ENCODE measurements around the gene NFE2L2. TPM values are rescaled to one million over a fixed set of nuclear protein-coding genes. Genes with fewer than 3 reads are reported as not detected.
"Not testable (repeated sequence)": the region's sequence is repeated elsewhere in the genome, so short reads cannot be mapped to it uniquely, and the experiment has no call there.

Gene NFE2L2
- total RNA-seq, 1 donor from 2014 or later = 51.4 TPM

DNA sequence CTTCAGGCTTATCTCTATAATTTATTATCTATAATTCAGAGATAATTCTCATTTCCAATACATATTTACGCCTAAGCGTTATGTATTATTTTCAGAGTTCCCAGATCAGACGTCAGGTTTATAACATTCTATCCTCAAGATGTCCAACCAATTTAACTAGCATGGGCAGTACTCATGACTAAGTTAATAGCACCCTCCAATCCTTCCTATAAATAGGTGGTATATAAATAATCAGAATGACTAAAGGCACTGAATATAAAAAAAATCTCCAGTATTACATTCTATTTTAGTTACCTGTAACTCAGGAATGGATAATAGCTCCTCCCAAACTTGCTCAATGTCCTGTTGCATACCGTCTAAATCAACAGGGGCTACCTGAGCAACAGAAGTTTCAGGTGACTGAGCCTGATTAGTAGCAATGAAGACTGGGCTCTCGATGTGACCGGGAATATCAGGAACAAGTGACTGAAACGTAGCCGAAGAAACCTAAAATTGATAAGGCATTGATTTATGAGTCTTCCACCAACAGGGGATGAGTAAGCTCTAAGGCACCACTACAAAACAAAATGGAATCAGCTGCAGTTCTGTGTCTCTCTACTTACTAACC, 32.3 kb downstream of the NFE2L2 start:
- H3K4me3 Mint-ChIP-seq (ENCODE audit: unreplicated experiment) = no peak overlapping the region
- no peak for DNase-seq
- H3K27ac Mint-ChIP-seq (ENCODE audit: unreplicated experiment) = no peak overlapping the region
- TF ChIP-seq CTCF (IDR thresholded peaks at IDR 0.05; ENCODE audit: partially characterized antibody, unreplicated experiment) = no peak
- H3K4me1 Mint-ChIP-seq (ENCODE audit: low read depth, unreplicated experiment) = peaks cover 29% of the 10 kb centered on the region
- H3K9me3 Mint-ChIP-seq (ENCODE audit: unreplicated experiment) = peaks cover 17% of the 10 kb centered on the region
- peaks cover 4% of the 10 kb centered on the region for H3K36me3 Mint-ChIP-seq (ENCODE audit: unreplicated experiment)
- H3K27me3 Mint-ChIP-seq (ENCODE audit: unreplicated experiment) = peaks cover 9% of the 10 kb centered on the region

GRCh38 chr2:177231270-177231669, 33.3 kb downstream of the NFE2L2 start:
- H3K9me3 Mint-ChIP-seq (ENCODE audit: unreplicated experiment) = peaks cover 20% of the 10 kb centered on the region
- peaks cover 4% of the 10 kb centered on the region for H3K36me3 Mint-ChIP-seq (ENCODE audit: unreplicated experiment)
- peaks cover 32% of the 10 kb centered on the region for H3K4me1 Mint-ChIP-seq (ENCODE audit: low read depth, unreplicated experiment)
- H3K27ac Mint-ChIP-seq (ENCODE audit: unreplicated experiment) = no peak overlapping the region
- no peak overlapping the region for H3K4me3 Mint-ChIP-seq (ENCODE audit: unreplicated experiment)
- peaks cover 9% of the 10 kb centered on the region for H3K27me3 Mint-ChIP-seq (ENCODE audit: unreplicated experiment)
- no peak for TF ChIP-seq CTCF (IDR thresholded peaks at IDR 0.05; ENCODE audit: partially characterized antibody, unreplicated experiment)
- no peak for DNase-seq

DNA sequence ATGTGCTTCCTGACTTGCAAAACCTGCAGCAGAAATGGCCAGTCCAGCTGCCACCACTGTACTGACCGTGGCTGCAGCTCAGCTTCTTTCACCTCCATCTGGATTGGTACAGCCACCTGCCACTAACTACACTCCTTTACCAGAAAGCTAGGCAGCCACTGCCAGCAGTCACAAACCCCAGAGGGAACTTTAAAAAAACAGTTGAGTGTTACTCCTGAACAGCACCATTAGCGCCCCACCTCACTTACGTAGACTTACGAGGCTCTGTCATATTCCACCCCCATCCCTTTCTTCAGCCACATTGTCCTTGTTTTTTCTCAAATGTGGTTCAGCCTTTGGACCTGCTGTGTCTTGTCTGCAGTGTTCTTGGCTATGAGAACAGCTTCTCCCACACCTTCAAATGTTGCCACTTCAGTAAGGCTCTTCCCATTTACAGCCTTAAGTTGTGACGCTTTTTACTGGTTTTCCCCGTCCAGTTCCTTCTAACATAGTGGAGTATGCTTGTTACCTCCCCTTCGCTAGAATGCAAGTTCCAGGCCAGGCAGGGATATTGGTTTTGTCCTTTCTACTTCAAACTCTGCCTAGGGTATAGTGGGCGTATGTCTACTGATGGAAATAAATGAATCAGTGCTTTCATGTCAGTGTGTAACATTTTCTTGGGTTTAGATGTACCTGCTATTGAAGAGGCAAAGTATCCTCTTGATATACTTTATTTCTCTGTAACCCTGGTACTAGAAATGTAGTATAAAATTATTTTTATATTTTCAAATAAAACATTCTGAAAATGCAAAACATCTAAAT, 34.9 kb downstream of the NFE2L2 start:
- H3K4me3 Mint-ChIP-seq (ENCODE audit: unreplicated experiment) = peak overlapping the region; percentile 80
- H3K27me3 Mint-ChIP-seq (ENCODE audit: unreplicated experiment) = peaks cover 9% of the 10 kb centered on the region
- H3K4me1 Mint-ChIP-seq (ENCODE audit: low read depth, unreplicated experiment) = peaks cover 28% of the 10 kb centered on the region

DNA sequence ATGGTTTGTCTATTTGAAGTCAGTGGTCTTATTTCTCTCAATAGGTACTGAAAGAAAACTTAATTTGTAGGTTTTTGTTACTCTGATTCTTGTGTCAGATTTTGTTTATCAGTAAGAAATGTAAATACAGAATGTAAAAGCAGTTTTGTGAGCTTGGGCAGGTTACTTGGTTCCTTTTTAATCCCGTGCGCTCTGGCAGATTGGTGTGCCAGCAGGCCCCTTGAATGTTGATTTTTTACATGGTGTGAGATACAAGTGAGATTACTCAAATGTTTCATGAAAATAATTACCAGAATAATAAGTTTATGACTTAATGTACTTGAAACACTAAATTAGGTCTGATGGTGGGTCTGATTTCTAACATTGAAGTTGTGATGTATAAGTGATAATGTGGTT, 38.6 kb downstream of the NFE2L2 start:
- DNase-seq = no peak
- peaks cover 26% of the 10 kb centered on the region for H3K4me1 Mint-ChIP-seq (ENCODE audit: low read depth, unreplicated experiment)
- H3K4me3 Mint-ChIP-seq (ENCODE audit: unreplicated experiment) = no peak overlapping the region
- H3K27ac Mint-ChIP-seq (ENCODE audit: unreplicated experiment) = no peak overlapping the region
- H3K9me3 Mint-ChIP-seq (ENCODE audit: unreplicated experiment) = peaks cover 17% of the 10 kb centered on the region
- H3K36me3 Mint-ChIP-seq (ENCODE audit: unreplicated experiment) = peaks cover 5% of the 10 kb centered on the region
- no peak for TF ChIP-seq CTCF (IDR thresholded peaks at IDR 0.05; ENCODE audit: partially characterized antibody, unreplicated experiment)
- H3K27me3 Mint-ChIP-seq (ENCODE audit: unreplicated experiment) = peaks cover 9% of the 10 kb centered on the region

More for the DNA sequence above, 34.9 kb downstream of the NFE2L2 start:
- H3K9me3 Mint-ChIP-seq (ENCODE audit: unreplicated experiment) = peaks cover 14% of the 10 kb centered on the region
- H3K36me3 Mint-ChIP-seq (ENCODE audit: unreplicated experiment) = peaks cover 4% of the 10 kb centered on the region
- H3K27ac Mint-ChIP-seq (ENCODE audit: unreplicated experiment) = peak overlapping the region; percentile 92
- DNase-seq = peak; percentile 62
- TF ChIP-seq CTCF (IDR thresholded peaks at IDR 0.05; ENCODE audit: partially characterized antibody, unreplicated experiment) = no peak

DNA sequence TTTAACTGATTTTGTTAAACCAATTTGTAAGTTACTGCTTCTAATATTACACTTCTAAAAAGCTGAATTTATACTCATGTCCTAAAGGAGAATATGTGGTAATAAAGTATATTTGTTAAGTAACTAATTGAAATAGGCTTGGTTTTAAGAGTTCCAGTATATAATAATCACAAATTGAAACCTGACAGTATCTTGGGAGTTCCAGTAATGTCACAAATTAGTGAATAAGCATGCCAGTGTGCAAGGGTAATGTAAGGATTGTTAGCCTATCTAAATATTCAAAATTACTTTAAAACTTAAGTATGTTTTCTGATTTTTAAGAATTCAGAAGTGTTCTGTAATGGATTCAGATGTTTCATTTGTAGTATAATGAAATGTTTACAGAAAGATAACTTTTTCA, 41.1 kb downstream of the NFE2L2 start:
- not testable (repeated sequence) for H3K4me3 Mint-ChIP-seq (ENCODE audit: unreplicated experiment); DNase-seq; H3K4me1 Mint-ChIP-seq (ENCODE audit: low read depth, unreplicated experiment); H3K9me3 Mint-ChIP-seq (ENCODE audit: unreplicated experiment); H3K27me3 Mint-ChIP-seq (ENCODE audit: unreplicated experiment); H3K36me3 Mint-ChIP-seq (ENCODE audit: unreplicated experiment); H3K27ac Mint-ChIP-seq (ENCODE audit: unreplicated experiment)
